Adipocyte (in vitro differentiated cells): ENCODE results near the gene MAMDC2.
A peak's percentile ranks its signal among the peaks of the same experiment; 100 is the strongest.

Experiments
- DNase-seq: peaks from one replicate; pipeline ENCODE4 v3.0.0-alpha.2; 2015; ENCODE audit warnings: low read depth
- H3K27me3 ChIP-seq: replicated peaks from 2 replicates; pipeline ENCODE4 v1.7.0; 2013; ENCODE audit warnings: mild to moderate bottlenecking, low read length, moderate library complexity; ENCODE audit not compliant: control insufficient read depth, insufficient read depth
- H3K36me3 ChIP-seq: 2 replicates; pipeline ENCODE4 v1.7.0; 2013; ENCODE audit warnings: low read length, mild to moderate bottlenecking, moderate library complexity; ENCODE audit not compliant: control insufficient read depth, insufficient read depth, severe bottlenecking
- H3K4me1 ChIP-seq: 2 replicates; pipeline ENCODE4 v1.7.0; 2013; ENCODE audit warnings: mild to moderate bottlenecking, low read length, moderate library complexity; ENCODE audit not compliant: control insufficient read depth, insufficient read depth
- H3K4me3 ChIP-seq: 2 replicates; pipeline ENCODE4 v1.7.0; 2013; ENCODE audit warnings: mild to moderate bottlenecking, low read length, moderate library complexity
- H3K9ac ChIP-seq: 2 replicates; pipeline ENCODE4 v1.7.0; 2013; ENCODE audit warnings: mild to moderate bottlenecking, low read length, moderate library complexity
- H3K9me3 ChIP-seq: 2 replicates; pipeline ENCODE4 v1.7.0; 2013; ENCODE audit warnings: mild to moderate bottlenecking, low read length, moderate library complexity; ENCODE audit not compliant: control insufficient read depth

Gene MAMDC2, protein sequence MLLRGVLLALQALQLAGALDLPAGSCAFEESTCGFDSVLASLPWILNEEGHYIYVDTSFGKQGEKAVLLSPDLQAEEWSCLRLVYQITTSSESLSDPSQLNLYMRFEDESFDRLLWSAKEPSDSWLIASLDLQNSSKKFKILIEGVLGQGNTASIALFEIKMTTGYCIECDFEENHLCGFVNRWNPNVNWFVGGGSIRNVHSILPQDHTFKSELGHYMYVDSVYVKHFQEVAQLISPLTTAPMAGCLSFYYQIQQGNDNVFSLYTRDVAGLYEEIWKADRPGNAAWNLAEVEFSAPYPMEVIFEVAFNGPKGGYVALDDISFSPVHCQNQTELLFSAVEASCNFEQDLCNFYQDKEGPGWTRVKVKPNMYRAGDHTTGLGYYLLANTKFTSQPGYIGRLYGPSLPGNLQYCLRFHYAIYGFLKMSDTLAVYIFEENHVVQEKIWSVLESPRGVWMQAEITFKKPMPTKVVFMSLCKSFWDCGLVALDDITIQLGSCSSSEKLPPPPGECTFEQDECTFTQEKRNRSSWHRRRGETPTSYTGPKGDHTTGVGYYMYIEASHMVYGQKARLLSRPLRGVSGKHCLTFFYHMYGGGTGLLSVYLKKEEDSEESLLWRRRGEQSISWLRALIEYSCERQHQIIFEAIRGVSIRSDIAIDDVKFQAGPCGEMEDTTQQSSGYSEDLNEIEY

DNA sequence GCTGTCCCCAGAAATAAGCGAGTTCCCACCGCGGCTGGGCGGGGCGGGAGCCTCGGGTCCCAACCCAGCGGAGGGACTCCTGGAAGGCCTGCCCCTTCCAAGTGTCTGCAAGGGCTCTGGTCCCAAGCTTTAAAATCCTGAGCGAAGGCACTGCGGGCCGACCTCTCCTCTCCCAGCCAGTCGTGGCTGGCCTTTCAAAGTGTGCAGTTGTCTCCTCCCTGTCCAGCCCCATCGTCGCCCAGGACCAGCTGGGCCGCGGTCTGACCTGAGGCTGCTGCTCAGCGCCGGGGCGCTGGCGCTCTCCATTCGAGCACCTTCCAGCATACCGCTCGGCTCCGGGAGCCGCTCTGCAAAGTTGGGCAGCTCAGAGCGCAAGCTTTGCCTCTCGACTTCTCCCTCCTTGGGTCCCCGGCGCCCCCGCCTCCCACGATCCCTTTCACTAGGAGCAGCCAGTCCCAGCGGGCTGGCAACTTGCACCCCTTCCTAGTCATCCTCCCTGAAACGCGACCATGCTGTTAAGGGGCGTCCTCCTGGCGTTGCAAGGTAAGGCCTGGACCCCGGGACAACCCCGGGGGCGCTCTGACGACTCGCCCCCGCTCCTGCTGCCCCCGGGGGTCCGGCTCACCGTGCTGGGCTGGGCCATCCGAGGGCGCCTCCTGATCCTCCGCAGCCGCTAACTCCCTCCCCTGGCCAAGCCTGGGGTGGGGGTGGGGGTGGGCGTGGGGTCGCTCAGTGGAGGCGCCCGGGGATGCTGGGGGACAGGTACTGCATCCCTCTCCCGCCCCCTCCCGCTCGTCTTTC lies at the start of gene MAMDC2:
Gene MAMDC2 (plus strand): TSS at position 160 of the 801 bp plus-strand sequence. CDS start 350 bp downstream, at position 510.
- Histone ChIP-seq H3K4me3 (peak within 1 kb of the TSS; percentile 82), H3K27me3 (peaks cover 5% of the 10 kb centered on the region), H3K9me3 (no peaks in the 10 kb centered on the region), H3K9ac (peak within 1 kb of the TSS; percentile 76), H3K4me1 (peaks cover 15% of the 10 kb centered on the region), H3K36me3 (no peaks in the 10 kb centered on the region)
- DNase-seq, result peak; percentile 68

DNA sequence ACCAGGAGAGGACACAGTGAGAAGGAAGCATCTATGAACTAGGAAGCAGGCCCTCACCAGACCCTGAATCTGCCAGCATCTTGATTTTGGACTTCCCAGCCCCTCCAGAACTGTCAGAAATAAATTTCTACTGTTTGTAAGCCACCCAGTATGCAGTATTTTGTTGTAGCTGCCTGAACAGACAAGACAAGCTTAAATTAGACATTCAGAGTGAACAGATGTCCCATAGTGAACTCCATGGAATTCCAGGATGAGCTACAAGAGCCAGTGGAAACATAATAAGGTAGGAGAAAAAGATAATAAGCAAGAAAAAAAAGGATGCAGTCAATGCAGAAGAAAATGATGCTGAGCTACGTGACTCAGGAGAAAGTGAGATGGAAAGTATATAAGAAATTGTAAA lies 47.8 kb upstream of the MAMDC2 start:
- H3K9ac ChIP-seq, result no peak overlapping the region
- no peak overlapping the region for H3K4me3 ChIP-seq
- H3K9me3 ChIP-seq, result peaks cover 2% of the 10 kb centered on the region
- H3K4me1 ChIP-seq, result peaks cover 48% of the 10 kb centered on the region
- no peaks in the 10 kb centered on the region for H3K36me3 ChIP-seq
- no peaks in the 10 kb centered on the region for H3K27me3 ChIP-seq
- DNase-seq, result no peak

DNA sequence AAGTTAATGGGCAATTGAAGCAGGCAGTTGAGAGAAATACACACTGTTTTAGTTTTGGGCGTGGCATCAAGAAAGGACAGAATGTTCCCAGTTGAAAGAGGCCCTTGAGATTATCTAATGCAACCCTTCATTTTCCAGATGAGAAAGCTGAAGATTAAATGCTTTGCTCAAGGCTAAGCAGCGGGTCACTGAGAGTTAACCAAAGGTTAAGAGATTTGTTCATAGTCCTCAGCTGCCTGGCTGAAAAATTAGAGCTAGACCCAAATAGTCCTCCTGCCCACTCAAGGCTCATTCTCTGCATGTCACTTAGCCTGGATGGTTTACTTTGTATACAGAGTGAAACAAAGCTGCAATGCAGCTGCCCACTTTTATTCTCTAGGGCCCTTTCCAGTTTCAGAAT lies 46.7 kb upstream of the MAMDC2 start:
- Histone ChIP-seq H3K9me3 (peaks cover 2% of the 10 kb centered on the region), H3K4me1 (peaks cover 48% of the 10 kb centered on the region), H3K36me3 (no peaks in the 10 kb centered on the region), H3K4me3 (peak overlapping the region; percentile 18), H3K9ac (peak overlapping the region; percentile 78), H3K27me3 (no peaks in the 10 kb centered on the region)
- DNase-seq, result peak; percentile 85

DNA sequence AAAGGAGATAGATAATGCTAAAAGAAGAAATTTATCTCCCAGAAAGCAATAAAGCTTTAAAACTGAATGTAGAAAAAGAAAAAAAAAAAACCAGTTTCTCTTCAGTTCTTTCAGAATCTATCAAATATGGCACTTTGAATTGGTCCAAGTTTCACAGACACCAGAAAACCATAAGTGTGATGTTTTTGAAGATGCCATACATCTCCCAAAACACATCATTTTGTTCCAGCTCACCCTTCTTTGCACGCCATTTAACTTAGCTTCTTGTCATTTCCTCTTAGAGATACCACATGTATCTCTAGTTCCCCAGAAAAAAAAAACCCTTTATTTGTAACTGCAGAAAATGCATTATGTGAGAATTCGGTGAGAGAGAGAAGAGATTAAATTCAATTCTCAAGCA lies 46.1 kb upstream of the MAMDC2 start:
- H3K9ac ChIP-seq, result peak overlapping the region; percentile 78

DNA sequence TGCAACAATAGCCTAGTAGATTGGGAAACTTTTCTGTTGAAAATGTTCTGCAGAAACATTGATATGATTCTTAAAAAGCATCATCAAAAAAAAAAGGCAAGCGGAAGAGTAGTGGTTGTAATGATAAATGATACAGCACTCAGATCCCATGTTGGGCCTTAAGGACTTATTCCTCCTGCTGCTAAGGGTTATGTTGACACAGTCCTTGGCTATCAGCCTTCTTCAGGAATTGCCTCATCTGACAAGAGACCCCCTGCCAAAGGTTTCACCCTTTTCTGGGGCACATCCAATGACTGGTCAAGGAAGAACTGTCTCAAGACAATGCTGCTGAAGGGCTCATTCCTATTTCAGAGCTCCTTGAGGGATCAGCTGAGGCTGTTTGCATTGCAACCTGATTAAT lies 44.3 kb upstream of the MAMDC2 start:
- H3K4me1 ChIP-seq, result peaks cover 48% of the 10 kb centered on the region
- H3K9me3 ChIP-seq, result peaks cover 2% of the 10 kb centered on the region
- DNase-seq, result no peak
- H3K27me3 ChIP-seq, result no peaks in the 10 kb centered on the region
- H3K4me3 ChIP-seq, result no peak overlapping the region
- no peak overlapping the region for H3K9ac ChIP-seq
- H3K36me3 ChIP-seq, result no peaks in the 10 kb centered on the region

More for the DNA sequence above, 46.1 kb upstream of the MAMDC2 start:
- no peaks in the 10 kb centered on the region for H3K27me3 ChIP-seq
- peaks cover 2% of the 10 kb centered on the region for H3K9me3 ChIP-seq
- peaks cover 48% of the 10 kb centered on the region for H3K4me1 ChIP-seq
- DNase-seq, result no peak
- H3K36me3 ChIP-seq, result no peaks in the 10 kb centered on the region
- H3K4me3 ChIP-seq, result peak overlapping the region; percentile 10

DNA sequence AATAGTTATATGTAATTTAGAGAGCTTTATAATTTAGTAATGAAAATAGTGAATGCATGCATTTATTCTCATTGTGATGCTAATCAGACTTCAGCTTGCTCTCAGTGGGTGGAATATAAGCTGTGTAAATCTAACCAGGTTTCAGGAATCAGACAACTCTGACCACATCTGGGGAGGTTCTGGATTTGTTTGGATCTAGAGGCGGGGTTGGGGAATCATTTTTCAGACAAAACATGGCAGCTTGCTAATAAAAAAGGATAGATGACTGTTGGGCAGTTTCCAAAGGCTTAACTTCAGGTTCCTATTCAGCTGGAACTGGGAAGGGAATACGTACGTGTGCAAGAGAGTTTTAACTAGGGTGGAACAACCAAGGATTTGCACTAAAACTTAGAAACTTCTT lies 43.2 kb upstream of the MAMDC2 start:
- no peak overlapping the region for H3K9ac ChIP-seq
- no peak overlapping the region for H3K4me3 ChIP-seq
- no peak for DNase-seq
- H3K27me3 ChIP-seq, result no peaks in the 10 kb centered on the region
- H3K4me1 ChIP-seq, result peaks cover 51% of the 10 kb centered on the region
- peaks cover 2% of the 10 kb centered on the region for H3K9me3 ChIP-seq
- no peaks in the 10 kb centered on the region for H3K36me3 ChIP-seq

DNA sequence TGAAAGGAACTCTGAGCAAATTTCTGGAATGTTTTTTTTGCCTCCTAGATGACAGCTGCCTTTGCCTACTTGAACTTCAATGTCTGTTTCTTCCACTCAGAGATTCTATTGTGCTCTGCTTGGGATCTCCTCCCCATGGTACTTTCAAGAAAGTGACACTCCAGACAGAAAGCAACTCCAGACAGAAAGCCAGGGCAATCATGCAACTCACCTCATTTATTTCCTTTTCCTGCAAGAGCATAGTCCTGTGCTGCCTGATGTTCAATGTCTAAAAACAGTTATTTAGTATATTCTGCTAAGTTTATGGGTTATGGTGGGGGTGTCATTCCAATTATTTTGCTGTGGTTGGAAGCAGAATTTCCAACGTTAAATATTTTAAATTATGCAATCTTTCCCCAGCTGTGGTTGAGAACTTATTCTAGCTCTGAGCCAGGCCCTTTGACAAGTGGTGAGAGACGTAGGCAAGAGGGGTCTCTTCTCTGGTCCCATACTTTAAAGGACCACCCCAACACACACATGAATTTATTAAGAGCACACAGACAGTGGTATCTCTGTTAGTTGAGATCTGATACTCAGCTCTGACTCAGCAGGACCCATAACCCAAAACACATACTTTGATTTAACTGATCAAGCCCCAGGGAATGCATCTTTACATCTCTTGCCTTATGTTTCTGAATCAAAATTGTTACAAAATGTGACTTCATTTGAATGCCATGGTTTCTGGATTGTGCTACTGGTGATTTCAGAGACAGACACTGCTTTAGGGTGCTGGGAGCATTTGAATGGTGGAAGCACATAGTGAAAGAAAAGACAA lies 39.5 kb upstream of the MAMDC2 start:
- Histone ChIP-seq H3K9ac (no peak overlapping the region), H3K4me3 (no peak overlapping the region), H3K9me3 (no peaks in the 10 kb centered on the region), H3K36me3 (no peaks in the 10 kb centered on the region), H3K27me3 (no peaks in the 10 kb centered on the region), H3K4me1 (peaks cover 27% of the 10 kb centered on the region)
- peak; percentile 60 for DNase-seq

DNA sequence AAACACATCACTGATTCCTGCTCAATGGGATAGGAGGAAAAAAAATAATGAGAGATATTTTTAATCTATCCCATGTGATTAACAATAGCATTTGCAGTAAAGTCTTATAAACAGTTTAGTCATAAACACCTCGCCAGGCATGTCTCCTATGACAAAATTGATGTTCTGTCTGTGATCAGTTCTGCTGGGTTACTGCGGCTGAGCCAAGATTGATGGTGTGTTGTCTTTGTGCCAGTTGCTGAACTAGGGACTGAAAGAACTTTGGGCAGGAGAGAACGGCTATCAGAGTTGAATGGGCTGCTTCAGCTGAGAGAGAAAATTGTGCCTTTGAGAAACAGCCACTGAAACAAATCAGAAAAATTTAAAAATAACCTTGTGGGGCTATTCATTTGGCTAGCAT lies 37.3 kb upstream of the MAMDC2 start:
- no peaks in the 10 kb centered on the region for H3K9me3 ChIP-seq

DNA sequence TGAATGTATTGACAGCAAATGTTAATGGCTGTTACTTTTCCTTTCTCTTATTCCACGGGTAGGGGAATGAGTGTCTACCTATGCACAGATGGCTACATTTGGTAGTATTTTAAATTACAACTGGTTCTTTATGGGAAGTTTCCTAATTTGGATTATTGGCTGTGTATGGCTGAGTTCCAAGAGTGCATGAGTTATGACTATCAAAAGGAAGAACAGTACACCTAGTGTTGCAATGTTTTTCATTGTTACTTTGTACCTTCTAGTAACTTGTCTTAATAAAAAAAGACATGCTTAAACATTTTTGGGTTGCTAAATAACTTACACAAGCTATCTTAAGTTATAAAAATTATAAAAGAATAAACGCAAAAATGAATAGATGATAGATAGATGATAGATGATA lies 35.8 kb upstream of the MAMDC2 start:
- Histone ChIP-seq H3K36me3 (no peaks in the 10 kb centered on the region), H3K27me3 (no peaks in the 10 kb centered on the region), H3K9ac (no peak overlapping the region), H3K9me3 (no peaks in the 10 kb centered on the region), H3K4me1 (peaks cover 19% of the 10 kb centered on the region), H3K4me3 (no peak overlapping the region)
- DNase-seq, result no peak

More for the DNA sequence above, 37.3 kb upstream of the MAMDC2 start:
- Histone ChIP-seq H3K27me3 (no peaks in the 10 kb centered on the region), H3K4me3 (no peak overlapping the region), H3K4me1 (peaks cover 19% of the 10 kb centered on the region), H3K36me3 (no peaks in the 10 kb centered on the region), H3K9ac (no peak overlapping the region)
- no peak for DNase-seq

DNA sequence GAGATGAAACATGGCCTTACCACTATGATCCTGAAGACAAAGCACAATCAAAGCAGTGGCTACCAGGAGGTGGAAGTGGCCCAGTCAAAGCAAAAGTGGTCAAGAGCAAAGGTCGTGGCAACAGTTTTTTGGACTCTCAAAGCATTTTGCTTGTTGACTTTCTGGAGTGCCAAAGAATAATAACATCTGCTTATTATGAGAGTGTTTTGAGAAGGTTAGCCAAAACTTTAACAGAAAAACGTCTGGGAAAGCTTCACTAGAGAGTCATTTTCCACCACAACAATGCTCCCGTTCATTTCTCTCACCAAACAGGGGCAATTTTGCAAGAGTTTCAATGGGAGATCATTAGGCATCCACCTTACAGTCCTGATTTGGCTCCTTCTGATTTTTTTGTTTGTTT lies 33.6 kb upstream of the MAMDC2 start:
- no peaks in the 10 kb centered on the region for H3K27me3 ChIP-seq
- H3K4me3 ChIP-seq, result no peak overlapping the region
- no peak for DNase-seq
- H3K36me3 ChIP-seq, result no peaks in the 10 kb centered on the region
- H3K9ac ChIP-seq, result no peak overlapping the region
- peaks cover 19% of the 10 kb centered on the region for H3K4me1 ChIP-seq
- H3K9me3 ChIP-seq, result no peaks in the 10 kb centered on the region
